GM12878 (cell line): ENCODE measurements around the gene IFITM2. TPM values are rescaled to one million over a fixed set of nuclear protein-coding genes. Genes with fewer than 3 reads are reported as not detected.

ENCODE experiments used
- ATAC-seq: fragments of 200-7000 bp; cut with Tn5 transposase; 3 replicates; pipeline ENCODE4 v1.9.1; 2020; ENCODE audit warnings: mild to moderate bottlenecking, moderate library complexity
- BruUV-seq: library from RNA; stranded (reverse); fragments of 400-500 nt; replicated peaks from 2 replicates; lab custom pipeline; 2021; lab: Mats Ljungman, UMichigan
- CTCF ChIA-PET: fragments of 300-600 bp; sonication (Branson Sonifier 250); formaldehyde crosslinking; extraction: SDS; loops from one replicate; lab custom pipeline; 2021; ENCODE audit warnings: inconsistent platforms; lab: Yijun Ruan, JAX
- POLR2A ChIA-PET: fragments of 350-600 bp; formaldehyde crosslinking; extraction: SDS; loops from one replicate; lab custom pipeline; 2021; ENCODE audit warnings: inconsistent platforms; lab: Charles Lee
- RAD21 ChIA-PET: fragments of 300-600 bp; sonication (Branson Sonifier 250); formaldehyde crosslinking; loops from one replicate; lab custom pipeline; 2023; ENCODE audit warnings: antibody characterized with exemption; ENCODE audit not compliant: unreplicated experiment; lab: Charles Lee
- SMC1A ChIA-PET: fragments of 300-600 bp; sonication (Branson Sonifier 250); formaldehyde crosslinking; loops from one replicate; lab custom pipeline; 2023; ENCODE audit not compliant: unreplicated experiment, uncharacterized antibody; lab: Charles Lee
- DNase-seq: peaks from one replicate; pipeline ENCODE4 v3.0.0-alpha.2; 2011; ENCODE audit warnings: low read depth, low spot score
- FAIRE-seq: peaks from 3 replicates; lab custom pipeline; 2011; peaks lifted over from hg19 to GRCh38; lab: Jason Lieb, UNC
- H2AFZ ChIP-seq: 2 replicates; pipeline ENCODE4 v1.6.0; 2011; ENCODE audit warnings: low read depth, low read length, control low read depth; ENCODE audit not compliant: control insufficient read depth
- H3K27ac ChIP-seq: 2 replicates; pipeline ENCODE4 v1.5.1; 2011; ENCODE audit warnings: control low read depth; ENCODE audit not compliant: control insufficient read depth, insufficient read depth
- H3K27me3 ChIP-seq, 2 experiments: replicated peaks in 1 of 2; 2 replicates each; pipeline versions ENCODE4 v1.6.0 to v1.6.1; 2011; ENCODE audit warnings: low read length in 1 of 2; ENCODE audit not compliant: control insufficient read depth in 2 of 2, insufficient read depth in 2 of 2
- H3K36me3 ChIP-seq, 2 experiments: 2 replicates each; pipeline ENCODE4 v1.5.1; 2011; ENCODE audit warnings: low read length in 1 of 2; ENCODE audit not compliant: control insufficient read depth in 2 of 2, insufficient read depth in 2 of 2
- H3K4me1 ChIP-seq: 2 replicates; pipeline ENCODE4 v1.6.1; 2011; ENCODE audit warnings: mild to moderate bottlenecking, low read length, moderate library complexity, mixed read lengths; ENCODE audit not compliant: control insufficient read depth, insufficient read depth
- H3K4me2 ChIP-seq: 2 replicates; pipeline ENCODE4 v1.6.0; 2011; ENCODE audit warnings: control low read depth; ENCODE audit not compliant: control insufficient read depth, insufficient read depth
- H3K4me3 ChIP-seq: fragments of 200-600 bp; sonication (generic); 2 replicates; pipeline ENCODE4 v1.5.1; 2016
- H3K79me2 ChIP-seq: 2 replicates; pipeline ENCODE4 v1.6.0; 2011; ENCODE audit warnings: low read length; ENCODE audit not compliant: control insufficient read depth, insufficient read depth
- H3K9ac ChIP-seq: 2 replicates; pipeline ENCODE4 v1.8.0; 2011; ENCODE audit warnings: low read length, control low read depth, mixed read lengths; ENCODE audit not compliant: control insufficient read depth, insufficient read depth
- H3K9me3 ChIP-seq: replicated peaks from 3 replicates; pipeline ENCODE4 v1.5.1; 2011; ENCODE audit warnings: mild to moderate bottlenecking, low read length; ENCODE audit not compliant: control insufficient read depth, insufficient read depth
- H4K20me1 ChIP-seq: 2 replicates; pipeline ENCODE4 v1.6.0; 2011; ENCODE audit not compliant: control insufficient read depth, insufficient read depth
- EGR1 ChIP-seq, 2 experiments: IDR thresholded peaks; 1 replicate in 1 of 2; 2 replicates in 1 of 2; pipeline ENCODE4 v1.6.1; 2011 to 2012; ENCODE audit warnings: low read depth in 2 of 2, low read length in 2 of 2, borderline replicate concordance in 1 of 2, mild to moderate bottlenecking in 1 of 2, moderate library complexity in 1 of 2
- PML ChIP-seq: IDR thresholded peaks from 2 replicates; pipeline ENCODE4 v1.6.1; 2012; ENCODE audit warnings: low read length, inconsistent platforms
- WGBS: methylation state at CpG from one replicate; pipeline ENCODE4 v1.1.6; 2016; ENCODE audit warnings: low lambda C conversion rate; ENCODE audit not compliant: insufficient replicate concordance, insufficient coverage; ENCODE audit errors: missing lambda C conversion rate; 5-methylcytosine and 5-hydroxymethylcytosine counted together
- in situ Hi-C: fragments of 300-500 bp; cut with MboI; formaldehyde crosslinking; loops from 9 replicates; pipeline ENCODE4 v1.14.3; 2018; ENCODE audit warnings: mixed read lengths
- intact Hi-C: fragments of 100-400 bp; cut with micrococcal nuclease; formaldehyde crosslinking; loops from one replicate; pipeline ENCODE4 v1.14.2; 2022; ENCODE audit not compliant: unreplicated experiment
- polyA plus RNA-seq, 11 experiments: library from polyadenylated mRNA; depleted of rRNA in 4 of 11; unstranded in 6 of 11; stranded (reverse) in 5 of 11; fragments of >200 nt; fragmentation: Nextera tagmentation in 4 of 11; fragmentation: Illumina TruSeq in 1 of 11; extraction: Ambion mirVana in 4 of 11; extraction: Trizol in 1 of 11; gene quantifications; 1 replicate in 1 of 11; 2 replicates in 10 of 11; pipeline versions ENCODE4 v1.2.1 to v1.2.3, GENCODE V29; 2011 to 2016; ENCODE audit warnings: inconsistent platforms in 2 of 11, missing spikeins in 2 of 11, low read depth in 1 of 11
- total RNA-seq, 4 experiments: library from RNA; depleted of rRNA in 3 of 4; stranded (reverse); fragments of >200 nt in 3 of 4; fragmentation: Illumina TruSeq in 1 of 4; extraction: Trizol in 1 of 4; gene quantifications; 2 replicates each; pipeline versions ENCODE4 v1.2.1 to v1.2.3, GENCODE V29; 2013 to 2021
- TF ChIP-seq, protein P1 (sequence below): fragments of 450-650 bp; IDR thresholded peaks from 2 replicates; pipeline ENCODE4 v1.6.1; 2017; ENCODE audit warnings: mild to moderate bottlenecking, moderate library complexity
- TF ChIP-seq, protein P2 (sequence below): fragments of 450-650 bp; IDR thresholded peaks from 2 replicates; pipeline ENCODE4 v1.6.1; 2016; ENCODE audit warnings: mild to moderate bottlenecking

Gene IFITM2
- total and polyA plus RNA-seq, 10 of the 15 experiments (the other 5 are each of a cell fraction or from before 2014, with no cell fraction given): 116 to 3,672 (median 724) TPM

DNA sequence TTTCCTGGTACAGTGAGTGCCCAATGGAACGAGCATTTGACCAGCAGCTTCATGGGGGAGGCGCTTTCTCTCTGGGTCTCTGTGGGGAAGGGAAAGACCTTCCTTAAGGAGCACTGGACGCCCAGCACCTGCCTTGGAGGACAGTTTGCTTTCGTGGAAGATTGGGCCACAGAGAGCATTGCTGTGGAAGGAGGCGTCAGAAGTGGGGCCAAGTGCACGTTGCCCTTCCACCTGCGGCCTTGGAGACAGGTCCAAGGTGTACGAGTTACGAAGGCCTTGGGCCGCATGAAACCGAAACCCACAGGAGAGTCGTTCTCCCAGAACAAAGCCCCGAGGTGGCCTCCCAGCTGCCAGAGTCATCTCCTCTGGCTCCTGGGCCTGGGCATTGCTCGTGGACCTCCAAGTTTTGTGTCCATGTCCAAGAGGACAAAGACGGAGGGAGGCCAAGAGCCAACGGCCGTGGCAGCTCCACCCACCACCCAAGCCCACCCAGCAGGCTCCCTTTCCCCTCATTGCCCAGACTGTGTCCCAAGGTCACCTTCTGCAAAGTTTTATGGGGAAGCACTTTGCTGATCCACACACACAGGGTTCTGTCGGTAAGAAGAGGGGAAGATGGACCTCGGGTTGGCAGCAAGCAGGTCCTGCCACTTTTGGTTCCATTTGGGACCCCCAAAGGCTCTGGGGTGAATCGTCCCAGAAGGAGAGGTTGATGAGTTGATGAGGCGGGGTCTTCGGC lies 35.3 kb upstream of the IFITM2 start (continued):
- TF ChIP-seq, protein P1, sequence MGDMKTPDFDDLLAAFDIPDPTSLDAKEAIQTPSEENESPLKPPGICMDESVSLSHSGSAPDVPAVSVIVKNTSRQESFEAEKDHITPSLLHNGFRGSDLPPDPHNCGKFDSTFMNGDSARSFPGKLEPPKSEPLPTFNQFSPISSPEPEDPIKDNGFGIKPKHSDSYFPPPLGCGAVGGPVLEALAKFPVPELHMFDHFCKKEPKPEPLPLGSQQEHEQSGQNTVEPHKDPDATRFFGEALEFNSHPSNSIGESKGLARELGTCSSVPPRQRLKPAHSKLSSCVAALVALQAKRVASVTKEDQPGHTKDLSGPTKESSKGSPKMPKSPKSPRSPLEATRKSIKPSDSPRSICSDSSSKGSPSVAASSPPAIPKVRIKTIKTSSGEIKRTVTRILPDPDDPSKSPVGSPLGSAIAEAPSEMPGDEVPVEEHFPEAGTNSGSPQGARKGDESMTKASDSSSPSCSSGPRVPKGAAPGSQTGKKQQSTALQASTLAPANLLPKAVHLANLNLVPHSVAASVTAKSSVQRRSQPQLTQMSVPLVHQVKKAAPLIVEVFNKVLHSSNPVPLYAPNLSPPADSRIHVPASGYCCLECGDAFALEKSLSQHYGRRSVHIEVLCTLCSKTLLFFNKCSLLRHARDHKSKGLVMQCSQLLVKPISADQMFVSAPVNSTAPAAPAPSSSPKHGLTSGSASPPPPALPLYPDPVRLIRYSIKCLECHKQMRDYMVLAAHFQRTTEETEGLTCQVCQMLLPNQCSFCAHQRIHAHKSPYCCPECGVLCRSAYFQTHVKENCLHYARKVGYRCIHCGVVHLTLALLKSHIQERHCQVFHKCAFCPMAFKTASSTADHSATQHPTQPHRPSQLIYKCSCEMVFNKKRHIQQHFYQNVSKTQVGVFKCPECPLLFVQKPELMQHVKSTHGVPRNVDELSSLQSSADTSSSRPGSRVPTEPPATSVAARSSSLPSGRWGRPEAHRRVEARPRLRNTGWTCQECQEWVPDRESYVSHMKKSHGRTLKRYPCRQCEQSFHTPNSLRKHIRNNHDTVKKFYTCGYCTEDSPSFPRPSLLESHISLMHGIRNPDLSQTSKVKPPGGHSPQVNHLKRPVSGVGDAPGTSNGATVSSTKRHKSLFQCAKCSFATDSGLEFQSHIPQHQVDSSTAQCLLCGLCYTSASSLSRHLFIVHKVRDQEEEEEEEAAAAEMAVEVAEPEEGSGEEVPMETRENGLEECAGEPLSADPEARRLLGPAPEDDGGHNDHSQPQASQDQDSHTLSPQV: no peak
- no peak for TF ChIP-seq EGR1 (IDR thresholded peaks at IDR 0.05; ENCODE audit: borderline replicate concordance in 1 of 2, low read depth in 2 of 2, low read length in 2 of 2)
- no peak for TF ChIP-seq PML

DNA sequence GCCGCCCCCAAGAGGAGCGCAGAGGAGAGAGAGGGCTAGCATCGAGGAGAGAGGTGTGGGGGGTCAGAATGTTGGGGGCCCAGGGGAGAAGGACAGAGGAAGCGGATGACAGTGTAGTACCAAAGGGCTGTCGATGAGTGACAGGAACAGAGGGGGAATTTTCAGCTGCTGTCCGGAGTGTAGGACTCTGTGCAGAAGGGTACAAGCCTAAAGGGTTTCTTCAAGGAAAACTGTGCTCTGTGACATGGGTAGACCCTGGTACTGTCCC lies 34.8 kb upstream of the IFITM2 start:
- ChIA-PET RAD21 (no interaction called here), CTCF (no interaction called here)

More for the DNA sequence above, 34.8 kb upstream of the IFITM2 start:
- no peaks in the 10 kb centered on the region; a peak in 2 of 4 replicates for H3K27me3 ChIP-seq
- H3K9me3 ChIP-seq: no peaks in the 10 kb centered on the region; the same call in 2 of the 3 replicates
- no peak overlapping the region for H3K27ac ChIP-seq
- H4K20me1 ChIP-seq: no peaks in the 10 kb centered on the region
- intact Hi-C loops (no loop called here), in situ Hi-C loops (no loop called here)
- ATAC-seq: no peak
- no peak for FAIRE-seq
- DNase-seq: no peak
- POLR2A ChIA-PET: interaction anchor here (0.7 kb wide), 1 partner anchor 65 kb away, joined by 6 read pairs; no protein-coding TSS in a partner anchor
- no TSS peak for BruUV-seq
- no peak overlapping the region for H3K4me2 ChIP-seq
- no peak overlapping the region for H2AFZ ChIP-seq
- SMC1A ChIA-PET: no interaction called here
- H3K4me3 ChIP-seq: no peak overlapping the region
- H3K9ac ChIP-seq: no peak overlapping the region
- 93% methylated on average over 6 of the region's 6 CpGs for WGBS
- H3K79me2 ChIP-seq: peaks cover 3% of the 10 kb centered on the region
- TF ChIP-seq, protein P2, sequence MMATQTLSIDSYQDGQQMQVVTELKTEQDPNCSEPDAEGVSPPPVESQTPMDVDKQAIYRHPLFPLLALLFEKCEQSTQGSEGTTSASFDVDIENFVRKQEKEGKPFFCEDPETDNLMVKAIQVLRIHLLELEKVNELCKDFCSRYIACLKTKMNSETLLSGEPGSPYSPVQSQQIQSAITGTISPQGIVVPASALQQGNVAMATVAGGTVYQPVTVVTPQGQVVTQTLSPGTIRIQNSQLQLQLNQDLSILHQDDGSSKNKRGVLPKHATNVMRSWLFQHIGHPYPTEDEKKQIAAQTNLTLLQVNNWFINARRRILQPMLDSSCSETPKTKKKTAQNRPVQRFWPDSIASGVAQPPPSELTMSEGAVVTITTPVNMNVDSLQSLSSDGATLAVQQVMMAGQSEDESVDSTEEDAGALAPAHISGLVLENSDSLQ: no peak
- no peaks in the 10 kb centered on the region for H3K36me3 ChIP-seq
- peaks cover 13% of the 10 kb centered on the region for H3K4me1 ChIP-seq
